NCI-H774 (cell line): ENCODE data around the gene CCDC34.
A peak's percentile ranks its signal among the peaks of the same experiment; 100 is the strongest.
"Not testable (repeated sequence)": the region's sequence is repeated elsewhere in the genome, so short reads cannot be mapped to it uniquely, and the experiment has no call there.

Source experiments
- DNase-seq: peaks from one replicate; lab custom pipeline; 2025; lab: John Stamatoyannopoulos, UW

Gene CCDC34

DNA sequence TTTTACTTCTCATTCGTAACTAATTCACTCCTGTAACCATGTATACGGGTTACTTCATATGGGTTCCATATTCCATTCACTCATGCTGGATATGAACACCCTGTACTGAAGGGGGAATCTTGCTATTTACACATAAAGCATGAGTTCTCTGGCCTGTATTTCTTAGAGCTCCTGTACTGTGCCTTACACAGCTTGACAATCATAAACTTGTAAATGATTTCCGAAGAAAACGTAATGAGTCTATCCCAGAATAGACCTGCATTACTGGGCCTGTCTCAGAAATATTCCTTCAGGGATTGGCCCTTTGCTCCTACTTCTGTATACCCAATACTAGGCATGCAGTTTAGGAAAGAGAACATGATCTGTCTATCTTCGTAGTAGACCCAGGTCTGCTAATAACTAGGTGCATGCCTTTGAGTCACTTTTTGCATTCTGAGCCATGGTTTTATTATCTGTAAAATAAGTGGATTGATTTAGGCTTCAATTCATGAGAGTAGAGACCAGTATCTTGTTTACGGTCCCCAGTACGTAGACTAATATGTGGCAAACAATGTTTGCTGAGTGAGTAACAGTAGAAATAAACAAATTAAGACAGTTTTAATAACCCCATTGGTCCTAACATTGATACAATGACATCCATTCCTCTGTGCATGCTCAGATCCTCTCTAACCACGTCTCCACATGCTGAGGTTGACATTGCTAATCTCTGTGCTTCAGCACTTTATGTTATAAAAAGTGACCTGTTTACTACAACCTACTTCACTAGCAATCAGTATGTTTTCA lies 1.2 kb downstream of the CCDC34 start:
- DNase-seq = no peak

GRCh38 chr11:27358296-27358695 lies 4.7 kb downstream of the CCDC34 start:
- DNase-seq = no peak

GRCh38 chr11:27357250-27357649 lies 5.8 kb downstream of the CCDC34 start:
- peak; percentile 85 for DNase-seq

DNA sequence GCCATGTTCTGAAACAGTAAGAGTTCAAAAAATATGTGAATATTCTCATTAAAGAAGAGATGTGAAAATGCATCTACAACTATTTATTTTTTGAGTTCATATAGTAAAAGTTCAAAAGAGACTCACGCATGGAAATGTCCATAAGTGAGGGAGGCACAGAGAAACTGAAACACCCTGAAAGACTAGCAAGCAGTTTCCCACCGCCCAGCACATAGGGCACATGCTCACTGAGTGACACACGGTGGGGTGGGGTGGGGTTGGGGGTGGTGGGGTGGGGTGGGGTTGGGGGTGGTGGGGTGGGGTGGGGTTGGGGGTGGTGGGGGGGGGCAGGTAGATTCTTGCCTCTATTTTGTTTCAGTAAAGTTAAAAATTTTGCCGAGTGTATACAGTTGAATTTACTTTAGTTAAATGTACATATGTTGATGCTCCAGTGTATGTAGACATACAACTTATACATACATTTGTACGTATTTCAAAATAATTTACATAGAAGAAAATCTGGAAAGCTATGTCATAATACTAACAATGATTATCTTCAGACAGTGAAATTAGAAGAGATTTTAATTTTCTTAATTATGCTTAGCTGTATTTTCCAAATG lies 6.3 kb downstream of the CCDC34 start:
- DNase-seq = no peak

GRCh38 chr11:27355575-27356104 lies 7.4 kb downstream of the CCDC34 start:
- no peak for DNase-seq

GRCh38 chr11:27354359-27354965 lies 8.6 kb downstream of the CCDC34 start:
- DNase-seq = no peak

GRCh38 chr11:27353593-27354358 lies 9.2 kb downstream of the CCDC34 start:
- DNase-seq = no peak

DNA sequence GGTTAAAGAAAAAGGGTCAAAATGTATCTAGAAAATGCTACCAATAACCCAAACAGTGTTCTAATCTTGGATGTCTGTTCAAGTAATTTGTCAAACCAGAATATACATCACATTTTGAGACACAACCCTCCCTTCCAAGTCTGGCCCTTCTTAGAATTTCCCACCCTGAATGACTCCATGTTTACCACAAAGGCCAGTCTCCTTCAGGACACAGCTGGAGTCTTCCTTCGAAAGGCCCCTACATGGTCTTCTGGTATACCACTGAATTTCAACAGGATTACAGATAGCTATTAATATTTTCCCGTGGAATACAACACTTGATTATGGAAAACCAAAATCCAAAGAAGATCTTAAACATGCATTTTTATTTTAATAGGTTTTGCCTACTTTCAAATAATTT lies 10.2 kb downstream of the CCDC34 start:
- DNase-seq = no peak

- no peak for DNase-seq
Measured at GRCh38 chr11:27350511-27350910, 12.5 kb downstream of the CCDC34 start.

DNA sequence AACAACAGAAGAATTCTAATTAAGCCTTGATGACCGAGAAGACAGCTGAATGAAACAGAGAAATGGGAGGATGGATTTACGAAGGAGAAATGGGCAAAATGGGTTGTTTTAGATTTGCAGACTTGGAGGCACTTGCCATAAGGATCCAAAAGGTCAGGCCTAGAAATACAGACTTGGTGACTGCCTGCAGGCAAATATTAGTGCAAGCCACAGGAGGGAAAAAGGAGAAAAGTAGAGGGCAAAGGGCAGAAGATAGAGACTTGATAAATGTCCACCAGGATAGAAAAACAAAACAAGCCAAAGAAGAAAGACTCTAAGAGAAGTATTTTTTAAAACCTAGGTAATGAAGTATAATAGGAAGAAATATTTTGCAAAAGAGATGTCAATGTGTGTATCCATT lies 13.1 kb downstream of the CCDC34 start:
- DNase-seq = no peak

- peak; percentile 30 for DNase-seq
Measured at GRCh38 chr11:27348340-27348873, 14.6 kb downstream of the CCDC34 start.

- peak; percentile 55 for DNase-seq
Measured at GRCh38 chr11:27347359-27348339, 15.4 kb downstream of the CCDC34 start.

DNA sequence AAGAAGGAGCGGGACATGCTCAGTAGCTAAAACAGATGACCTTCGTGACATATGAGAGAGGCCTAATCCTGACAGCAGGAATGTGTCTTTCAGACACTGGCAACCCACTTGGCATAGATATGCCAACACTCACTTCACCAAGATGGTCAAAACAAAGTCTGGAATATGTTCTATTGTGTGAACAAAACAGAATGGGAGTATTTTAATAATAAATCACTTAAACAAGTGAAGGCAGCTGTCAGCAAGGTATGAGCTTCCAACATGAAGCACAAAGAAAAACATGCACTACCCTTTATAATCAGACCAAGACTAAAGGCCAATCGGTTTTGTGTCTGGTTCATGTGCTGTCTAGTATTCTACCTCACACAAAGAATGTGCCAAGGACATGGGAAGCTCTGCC lies 23.1 kb downstream of the CCDC34 start:
- no peak for DNase-seq

DNA sequence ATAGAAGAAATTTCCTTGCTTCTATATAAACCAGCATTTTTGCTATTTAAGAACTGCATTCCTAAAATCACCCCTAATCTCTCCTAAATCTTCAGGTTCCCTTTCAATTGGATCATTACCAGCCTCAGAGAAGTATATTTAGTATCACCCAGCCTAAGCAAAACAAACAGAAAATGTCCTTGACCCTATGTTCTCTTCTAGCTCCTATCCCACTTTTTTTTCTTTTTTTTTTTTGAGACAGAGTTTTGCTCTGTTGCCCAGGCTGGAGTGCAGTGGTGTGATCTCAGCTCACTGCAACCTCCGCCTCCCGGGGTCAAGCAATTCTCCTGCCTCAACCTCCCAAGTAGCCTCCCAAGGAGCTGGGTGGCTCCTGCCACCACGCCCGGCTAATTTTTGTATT lies 28.3 kb downstream of the CCDC34 start:
- DNase-seq = not testable (repeated sequence)

- DNase-seq = no peak
Measured at GRCh38 chr11:27331981-27332380, 31.0 kb downstream of the CCDC34 start.

- DNase-seq = no peak
Measured at GRCh38 chr11:27330633-27331270, 32.3 kb downstream of the CCDC34 start.

DNA sequence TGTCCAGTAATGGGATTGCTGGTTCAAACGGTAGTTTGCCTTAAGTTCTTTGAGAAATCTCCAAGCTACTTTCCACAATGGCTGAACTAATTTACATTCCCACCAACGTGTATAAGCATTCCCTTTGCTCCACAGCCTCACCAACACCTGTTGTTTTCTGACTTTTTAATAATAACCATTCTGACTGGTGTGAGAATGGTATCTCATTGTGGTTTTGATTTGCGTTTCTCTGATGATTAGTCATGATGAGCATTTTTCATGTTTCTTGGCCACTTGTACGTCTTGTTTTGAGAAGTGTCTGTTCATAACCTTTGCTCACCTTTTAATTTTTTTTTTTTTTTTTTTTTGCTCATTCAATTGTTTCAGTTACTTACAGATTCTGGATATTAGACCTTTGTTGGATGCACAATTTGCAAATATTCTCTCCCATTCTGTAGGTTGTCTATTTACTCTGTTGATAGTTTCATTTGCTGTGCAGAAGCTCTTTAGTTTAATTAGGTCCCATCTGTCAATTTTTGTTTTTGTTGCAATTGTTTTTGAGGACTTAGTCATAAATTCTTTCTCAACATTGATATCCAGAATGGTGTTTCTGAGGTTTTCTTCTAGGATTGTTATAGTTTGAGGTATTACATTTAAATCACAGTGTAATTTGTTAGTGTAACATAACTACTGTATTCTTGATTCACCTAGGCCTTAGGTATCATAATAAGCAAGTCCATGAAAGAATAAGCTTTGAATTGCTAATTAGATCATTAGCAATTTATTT lies 33.0 kb downstream of the CCDC34 start:
- DNase-seq = no peak

DNA sequence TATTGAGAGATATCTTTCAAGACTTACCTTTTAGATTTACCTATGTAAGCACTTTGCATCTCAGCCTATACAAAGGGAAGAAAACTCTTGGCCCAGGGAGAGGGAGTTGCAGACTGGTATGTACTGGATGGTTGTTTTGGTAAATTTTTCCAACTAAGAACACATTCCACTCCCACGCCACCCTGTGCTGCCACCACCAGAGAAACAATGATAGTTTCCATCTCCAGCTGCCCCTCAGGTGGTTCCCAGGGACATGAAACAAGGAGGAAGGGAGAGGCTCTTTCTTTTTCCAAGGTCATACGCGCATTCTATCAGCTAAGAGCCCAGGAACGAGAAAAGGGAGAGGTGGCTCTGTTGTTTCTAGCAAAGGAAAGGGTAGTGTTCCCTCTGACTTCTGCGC lies 34.4 kb downstream of the CCDC34 start:
- no peak for DNase-seq

- not testable (repeated sequence) for DNase-seq
Measured at GRCh38 chr11:27327064-27327463, 36.0 kb downstream of the CCDC34 start.

DNA sequence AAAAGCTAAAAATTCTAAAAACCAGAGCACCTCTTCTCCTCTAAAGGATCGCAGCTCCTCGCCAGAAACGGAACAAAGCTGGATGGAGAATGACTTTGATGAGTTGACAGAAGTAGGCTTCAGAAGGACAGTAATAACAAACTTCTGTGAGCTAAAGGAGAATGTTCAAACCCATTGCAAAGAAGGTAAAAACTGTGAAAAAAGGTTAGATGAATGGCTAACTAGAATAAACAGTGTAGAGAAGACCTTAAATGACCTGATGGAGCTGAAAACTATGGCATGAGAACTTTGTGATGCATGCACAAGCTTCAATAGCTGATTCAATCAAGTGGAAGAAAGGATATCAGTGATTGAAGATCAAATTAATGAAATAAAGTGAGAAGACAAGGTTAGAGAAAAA lies 40.8 kb downstream of the CCDC34 start:
- DNase-seq = not testable (repeated sequence)
